Skin of body (tissue), 3 donors: ENCODE results near the gene SIX6. TPM values are rescaled to one million over a fixed set of nuclear protein-coding genes. Genes with fewer than 3 reads are reported as not detected.
A peak's percentile ranks its signal among the peaks of the same experiment; 100 is the strongest.

Source experiments
- DNase-seq: peaks from one replicate; lab custom pipeline; 2025; lab: John Stamatoyannopoulos, UW
- small RNA-seq: library from RNA; depleted of rRNA; stranded (forward); fragments of <200 nt; gene quantifications from one replicate; pipeline ENCODE3, GENCODE V24; 2014; ENCODE audit warnings: low replicate concordance
- total RNA-seq: library from RNA; depleted of rRNA; stranded (reverse); fragments of >200 nt; gene quantifications from one replicate; pipeline ENCODE4 v1.2.3, GENCODE V29; 2014

Gene SIX6
- total RNA-seq, 1 donor from 2014 or later = not detected

- no peak for DNase-seq
Measured at GRCh38 chr14:60512973-60513571, 4.1 kb downstream of the SIX6 start.

- DNase-seq = no peak
Measured at GRCh38 chr14:60514378-60514740, 5.4 kb downstream of the SIX6 start.

- DNase-seq = no peak
Measured at GRCh38 chr14:60514741-60515491, 6.0 kb downstream of the SIX6 start.

GRCh38 chr14:60515511-60516289 is 6.8 kb downstream of the SIX6 start:
- DNase-seq = no peak

- DNase-seq = no peak
Measured at GRCh38 chr14:60532442-60532841, 23.5 kb downstream of the SIX6 start.

- DNase-seq = no peak
Measured at GRCh38 chr14:60537663-60538062, 28.7 kb downstream of the SIX6 start.

GRCh38 chr14:60544659-60545058 is 35.7 kb downstream of the SIX6 start:
- DNase-seq = no peak

GRCh38 chr14:60553808-60554207 is 44.9 kb downstream of the SIX6 start:
- DNase-seq = no peak

- peak; percentile 66 for DNase-seq
Measured at GRCh38 chr14:60561845-60562746, 53.1 kb downstream of the SIX6 start.

Small RNAs within 50 kb of the gene (small RNA-seq; reads per million reads assigned to genes)
- gene AL049874.4 = not detected

Other genes starting within 250 kb of the SIX6 start
- gene C14orf39, start 23.1 kb upstream of the SIX6 start, total RNA-seq = 0.39 TPM
- gene SIX1, start 140.3 kb downstream of the SIX6 start, total RNA-seq = 4.6 TPM
- 4.4 TPM for gene SIX4, start 215.2 kb downstream of the SIX6 start, total RNA-seq
- gene MNAT1, start 225.6 kb downstream of the SIX6 start, total RNA-seq = 53.3 TPM